Putamen (tissue), 1 donor: ENCODE measurements around the gene RNF113B.

ENCODE experiments used
- DNase-seq: peaks from one replicate; pipeline ENCODE4 v3.0.0-alpha.2; 2016; ENCODE audit warnings: low spot score

Gene RNF113B

GRCh38 chr13:98141091-98141490 is 36.0 kb downstream of the RNF113B start:
- DNase-seq: no peak

DNA sequence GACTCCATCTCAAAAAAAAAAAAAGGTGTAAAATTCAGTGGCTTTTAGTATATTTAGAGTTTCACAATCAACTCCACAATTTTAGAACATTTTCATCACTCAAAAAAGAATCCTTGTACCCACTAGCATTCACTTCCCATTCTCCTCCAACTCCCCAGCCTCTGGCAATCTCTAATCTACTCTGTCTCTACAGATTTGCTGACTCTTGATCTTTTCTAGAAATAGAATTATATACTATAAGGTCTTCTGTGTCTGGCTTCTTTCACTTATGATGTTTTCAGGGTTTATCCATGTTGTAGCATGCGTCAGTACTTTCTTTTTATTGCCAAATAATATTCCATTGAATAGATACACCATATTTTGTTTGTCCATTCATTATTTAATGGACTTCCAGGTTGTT is 42.2 kb downstream of the RNF113B start:
- DNase-seq: no peak

DNA sequence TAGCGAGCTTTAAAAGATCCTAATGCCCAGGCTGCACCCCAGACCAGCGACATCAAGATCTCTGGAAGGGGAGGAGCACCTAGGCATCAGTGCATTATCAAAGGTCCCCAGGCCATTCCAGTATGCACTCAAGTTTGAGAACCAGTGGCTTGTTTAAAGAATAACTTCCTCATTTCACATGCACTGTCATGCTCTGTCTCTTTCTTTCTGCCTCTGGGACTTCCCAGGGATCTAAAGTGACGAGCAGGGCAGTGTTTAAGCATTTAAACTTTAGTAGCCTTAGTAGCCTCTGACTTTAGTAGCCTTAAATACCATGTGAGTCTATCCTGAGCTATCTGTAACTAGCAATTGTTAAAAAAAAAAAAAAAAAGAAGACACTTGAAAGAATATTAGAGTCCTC is 43.1 kb downstream of the RNF113B start:
- DNase-seq: no peak

- no peak for DNase-seq
Observed at GRCh38 chr13:98129059-98129746, 47.9 kb downstream of the RNF113B start.
